NCI-H446 treated with DMSO at 0.1 percent for 48 hours (cell line): ENCODE measurements around the gene PITPNB.

ENCODE experiments used
- DNase-seq: peaks from one replicate; lab custom pipeline; 2025; lab: John Stamatoyannopoulos, UW

Gene PITPNB

DNA sequence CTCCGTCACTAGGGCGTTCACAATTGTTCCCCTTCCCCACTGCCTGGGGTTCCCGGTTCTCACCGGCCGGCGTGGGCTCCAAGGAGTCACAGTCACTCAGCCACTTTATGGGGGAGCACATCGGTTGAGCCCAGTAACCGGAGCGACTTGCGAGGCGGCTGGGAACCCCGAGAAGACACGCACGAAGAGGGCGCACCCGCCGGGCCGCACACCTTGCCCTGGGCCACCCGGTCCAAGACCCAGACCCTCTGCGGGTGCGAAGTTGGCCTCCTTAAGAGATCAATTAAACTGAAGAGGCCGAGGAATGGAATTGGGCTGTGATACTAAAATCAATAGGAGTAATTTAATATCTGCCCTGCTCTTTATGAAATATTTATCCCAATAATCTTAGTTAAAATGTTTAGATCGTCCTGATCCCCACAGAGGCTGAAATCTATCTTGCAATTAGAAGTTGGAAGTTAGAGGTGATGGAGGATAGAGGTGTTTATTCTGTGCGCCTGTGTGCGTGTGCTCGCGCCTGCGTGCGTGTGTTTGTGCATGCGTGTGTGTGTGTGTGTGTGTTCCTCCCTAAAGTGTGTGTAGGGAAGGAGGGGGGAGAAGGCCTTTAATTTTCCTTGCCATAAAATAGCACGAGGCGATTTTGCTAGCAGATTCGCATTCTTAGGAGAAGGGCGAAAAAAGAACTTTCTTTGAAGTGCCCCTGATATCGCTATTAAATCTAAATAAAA lies 116.5 kb downstream of the PITPNB start:
- no peak for DNase-seq
